Measurements from ENCODE around the gene CCDC158.
A peak's percentile ranks its signal among the peaks of the same experiment; 100 is the strongest.
"Not testable (repeated sequence)": the region's sequence is repeated elsewhere in the genome, so short reads cannot be mapped to it uniquely, and the experiment has no call there.

CCDC158 gene

DNA sequence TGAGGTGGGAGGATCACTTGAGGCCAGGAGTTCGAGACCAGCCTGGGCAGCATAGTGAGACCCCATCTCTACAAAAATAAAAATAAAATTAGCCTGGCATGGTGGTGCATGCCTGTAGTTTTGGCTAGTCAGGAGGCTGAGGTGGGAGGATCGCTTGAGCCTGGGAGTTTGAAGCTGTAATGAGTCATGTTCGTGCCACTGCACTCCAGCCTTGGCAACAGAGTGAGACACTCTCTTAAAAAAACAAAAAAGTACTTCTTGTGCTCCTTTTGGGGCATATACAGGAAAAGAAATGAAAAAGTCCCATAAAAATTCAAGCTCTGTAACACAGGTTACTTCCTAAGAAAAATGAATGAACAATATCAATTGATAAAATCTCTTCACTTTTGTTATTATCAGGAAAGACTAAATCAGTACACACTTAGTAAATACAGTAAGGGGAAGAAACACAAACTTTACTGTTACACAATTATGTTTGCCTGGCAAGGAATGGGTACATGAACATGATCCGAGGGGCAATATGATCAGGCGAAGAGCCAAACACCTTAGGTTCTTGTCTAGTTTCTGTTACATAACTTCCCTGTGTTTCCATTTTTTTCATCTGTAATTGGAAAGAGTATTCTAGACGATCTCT lies 46.9 kb downstream of the CCDC158 start:
- DNase-seq (ENCODE audit: low spot score) = peak; percentile 20
- FAIRE-seq = no peak

GRCh38 chr4:76366737-76367136 lies 54.2 kb downstream of the CCDC158 start:
- DNase-seq (ENCODE audit: low spot score) = no peak
- no peak for FAIRE-seq

DNA sequence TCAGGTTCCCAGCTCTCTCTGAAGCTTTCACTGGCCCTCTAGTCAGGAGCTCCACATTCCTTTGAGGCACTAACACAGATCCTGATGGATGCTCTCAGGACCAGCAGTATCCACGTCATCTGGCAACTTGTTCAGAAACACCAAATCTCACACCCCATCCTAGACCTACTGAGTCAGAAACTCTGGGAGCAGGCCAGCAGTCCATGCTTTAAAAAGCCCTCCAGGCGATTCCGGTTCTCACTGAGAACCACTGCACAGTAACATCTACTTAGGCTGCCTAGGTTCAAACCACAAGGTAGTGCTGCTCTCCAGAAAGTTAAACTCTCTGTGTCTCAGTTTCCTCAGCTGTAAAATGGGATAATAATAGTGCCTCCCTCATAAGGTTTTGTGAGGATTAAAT lies 55.3 kb downstream of the CCDC158 start:
- DNase-seq (ENCODE audit: low spot score) (no peak), FAIRE-seq (no peak)

DNA sequence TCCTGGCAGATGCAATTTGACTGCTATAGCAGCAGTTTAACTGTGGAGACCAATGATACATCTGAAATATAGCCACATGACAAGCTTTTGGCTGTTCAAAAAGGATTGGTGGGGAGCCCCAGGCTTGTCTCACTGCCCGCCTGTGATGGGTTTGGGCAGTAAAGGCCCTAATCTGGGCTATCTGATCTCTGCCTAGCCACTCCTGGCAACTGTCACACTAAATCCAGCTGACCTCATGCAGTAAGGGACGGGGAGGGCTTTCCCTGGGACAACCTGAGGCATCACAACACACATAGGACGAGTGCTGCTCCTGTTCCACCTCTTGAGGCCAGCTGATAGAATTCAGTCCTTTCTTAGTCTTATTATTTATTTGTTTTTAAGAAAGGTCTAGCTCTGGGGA lies 56.2 kb downstream of the CCDC158 start:
- DNase-seq (ENCODE audit: low spot score) (no peak), FAIRE-seq (no peak)

GRCh38 chr4:76363556-76364290 lies 57.2 kb downstream of the CCDC158 start:
- FAIRE-seq (no peak), DNase-seq (ENCODE audit: low spot score) (no peak)

DNA sequence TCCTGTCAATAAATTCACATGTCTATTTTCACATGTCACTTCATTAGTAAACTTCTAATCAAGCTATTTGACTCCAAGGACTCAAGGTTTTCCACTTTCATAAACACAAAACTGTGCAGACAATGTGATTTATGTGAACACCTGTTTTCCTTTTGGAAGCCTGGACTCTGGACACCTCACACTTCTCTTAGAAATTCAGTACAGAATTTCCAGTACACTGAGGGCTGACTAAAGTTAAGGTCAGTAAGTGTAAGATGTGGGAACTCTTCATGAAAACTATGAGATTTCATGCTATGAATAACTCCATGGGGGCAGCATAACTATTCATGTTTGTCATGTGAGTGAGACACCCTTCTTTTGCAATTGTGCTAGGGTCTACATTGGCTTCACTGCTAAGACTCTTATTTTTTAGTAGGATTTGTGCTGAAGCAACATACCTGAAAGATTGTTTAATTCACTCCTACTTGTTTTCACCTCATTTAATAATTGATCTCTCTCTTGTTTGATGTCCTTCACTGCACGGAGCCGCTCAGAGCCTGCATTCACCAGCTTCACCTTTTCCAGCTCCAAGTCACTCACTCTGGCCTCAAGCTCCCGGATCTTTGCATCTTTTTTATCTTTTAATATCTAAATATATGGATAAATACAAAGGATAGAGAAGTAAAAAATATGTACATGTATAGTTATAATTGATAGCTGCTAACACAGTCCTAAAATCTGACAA lies 59.1 kb downstream of the CCDC158 start:
- DNase-seq (ENCODE audit: low spot score) (no peak), FAIRE-seq (no peak)

DNA sequence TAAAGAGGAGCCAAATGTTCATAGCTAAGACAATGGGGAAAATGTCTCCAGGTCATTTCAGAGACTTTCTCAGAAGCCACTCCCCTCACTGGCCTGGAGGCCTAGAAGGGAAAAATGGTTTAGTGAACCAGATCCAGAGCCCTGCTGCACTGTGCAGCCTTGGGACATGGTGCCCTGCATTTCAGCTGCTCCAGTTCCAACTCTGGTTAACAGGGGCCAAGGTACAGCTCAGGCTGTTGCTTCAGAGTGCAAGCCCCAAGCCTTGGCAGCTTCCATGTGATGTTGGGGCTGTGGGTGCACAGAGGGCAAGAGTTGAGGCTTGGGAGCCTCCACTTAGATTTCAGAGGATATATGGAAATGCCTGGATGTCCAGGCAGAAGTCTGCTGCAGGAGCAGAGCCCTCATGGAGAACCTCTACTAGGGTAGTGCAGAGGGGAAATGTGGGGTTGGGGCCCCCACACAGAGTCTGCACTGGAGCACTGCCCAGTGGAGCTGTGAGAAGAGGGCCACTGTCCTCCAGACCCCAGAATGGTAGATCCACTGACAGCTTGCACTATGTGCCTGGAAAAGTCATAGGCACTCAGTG lies 61.0 kb downstream of the CCDC158 start:
- not testable (repeated sequence) for DNase-seq (ENCODE audit: low spot score); FAIRE-seq

DNA sequence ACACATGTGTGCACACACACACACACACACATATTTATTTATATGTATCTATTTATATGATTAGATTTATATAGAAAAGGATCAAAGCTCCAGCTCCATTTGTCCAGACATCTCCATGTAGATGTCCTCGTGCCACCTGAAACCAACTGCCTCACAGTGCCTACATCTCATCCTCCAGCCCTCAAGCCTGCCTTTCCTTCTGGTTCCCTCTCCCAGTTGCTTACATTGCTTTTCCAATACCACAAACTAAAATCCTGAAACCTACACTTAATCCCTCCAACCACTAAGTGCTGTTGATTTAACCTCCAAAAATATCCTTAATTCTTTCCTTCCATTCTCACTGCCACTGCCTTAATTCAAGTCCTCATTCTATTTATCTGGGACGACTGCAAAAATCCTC lies 63.0 kb downstream of the CCDC158 start:
- FAIRE-seq (no peak), DNase-seq (ENCODE audit: low spot score) (no peak)

- DNase-seq (ENCODE audit: low spot score) (no peak), FAIRE-seq (no peak)
Observed at GRCh38 chr4:76354517-76355473, 66.1 kb downstream of the CCDC158 start.

DNA sequence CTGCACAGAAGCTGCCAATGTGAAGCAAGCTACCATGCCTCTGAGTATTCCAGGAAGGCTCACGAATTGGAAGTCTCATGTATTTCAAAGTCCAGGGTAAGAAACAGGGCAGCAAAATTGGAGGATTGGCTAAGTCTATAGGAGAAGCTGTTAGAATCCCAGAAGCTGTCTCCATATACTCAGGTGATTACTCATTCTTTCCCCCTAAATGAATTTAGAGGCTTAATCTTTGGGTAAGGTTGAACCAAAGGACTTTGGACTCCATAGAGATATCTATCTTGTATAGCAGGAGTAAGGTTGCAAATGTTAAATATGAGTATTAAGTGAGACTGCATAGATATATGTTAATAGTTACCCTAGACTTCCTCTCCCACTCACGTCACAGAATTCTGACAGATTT lies 78.1 kb downstream of the CCDC158 start:
- FAIRE-seq (no peak), DNase-seq (ENCODE audit: low spot score) (no peak)

- DNase-seq (ENCODE audit: low spot score) (no peak), FAIRE-seq (no peak)
Observed at GRCh38 chr4:76342191-76342590, 78.8 kb downstream of the CCDC158 start.

- DNase-seq (ENCODE audit: low spot score) (peak; percentile 21), FAIRE-seq (no peak)
Observed at GRCh38 chr4:76341063-76341462, 79.9 kb downstream of the CCDC158 start.

DNA sequence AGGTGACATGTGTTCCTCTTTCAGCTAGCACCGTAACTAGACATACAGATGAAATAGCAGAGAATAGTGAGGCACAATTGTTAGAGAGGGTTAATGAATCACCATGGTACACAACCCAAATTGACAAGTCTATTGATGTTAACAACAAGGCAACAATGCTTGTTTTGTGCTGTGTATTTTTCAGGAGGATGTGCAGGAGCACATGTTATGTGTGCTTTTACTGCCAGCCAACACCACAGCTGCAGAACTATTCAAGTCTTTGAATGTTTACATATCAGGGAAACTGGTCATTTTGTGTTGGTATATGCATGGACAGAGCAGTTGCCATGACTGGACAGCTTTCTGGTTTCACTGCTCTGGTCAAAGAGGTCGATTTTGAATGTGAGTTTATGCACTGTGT lies 81.6 kb downstream of the CCDC158 start:
- DNase-seq (ENCODE audit: low spot score) = no peak
- FAIRE-seq = peak; percentile 63

DNA sequence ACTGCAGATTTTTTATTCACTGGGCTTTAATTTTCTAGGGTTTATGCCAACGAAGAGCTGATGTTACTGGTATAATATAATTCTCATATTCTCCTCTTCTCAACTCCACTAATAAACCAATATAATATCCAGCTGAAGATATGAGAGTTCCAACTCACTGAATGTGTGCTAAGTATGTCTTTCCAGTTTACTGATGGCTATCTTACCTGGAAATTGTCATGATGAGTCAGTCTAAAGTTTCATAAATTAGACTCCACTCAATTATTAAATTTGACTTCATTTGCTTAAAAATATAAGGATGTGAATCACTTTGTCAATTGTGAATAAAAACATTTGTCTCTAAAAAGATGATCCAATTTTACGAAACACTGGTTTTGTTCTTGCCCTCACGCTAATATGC lies 86.1 kb downstream of the CCDC158 start:
- FAIRE-seq (no peak), DNase-seq (ENCODE audit: low spot score) (no peak)

- no peak for FAIRE-seq
- no peak for DNase-seq (ENCODE audit: low spot score)
Observed at GRCh38 chr4:76326515-76326914, 94.4 kb downstream of the CCDC158 start.

DNA sequence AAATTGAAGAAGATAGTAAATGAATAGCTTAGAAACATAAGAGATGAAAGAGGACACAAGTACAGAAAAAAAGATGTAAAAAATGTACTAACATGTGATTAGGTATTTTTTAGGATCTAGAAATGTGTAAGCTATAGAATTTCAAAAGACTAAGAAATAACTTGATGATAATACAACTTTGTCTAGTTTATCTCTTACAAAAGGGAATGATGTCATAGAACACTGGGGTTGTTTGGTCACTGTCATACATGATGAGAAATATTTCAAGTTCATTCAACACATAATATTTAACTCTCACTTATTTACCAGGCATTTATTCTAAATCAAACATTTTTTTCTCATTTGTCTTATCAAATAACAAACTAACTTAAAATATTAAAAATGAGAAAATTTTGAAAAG lies 95.9 kb downstream of the CCDC158 start:
- FAIRE-seq = no peak

DNA sequence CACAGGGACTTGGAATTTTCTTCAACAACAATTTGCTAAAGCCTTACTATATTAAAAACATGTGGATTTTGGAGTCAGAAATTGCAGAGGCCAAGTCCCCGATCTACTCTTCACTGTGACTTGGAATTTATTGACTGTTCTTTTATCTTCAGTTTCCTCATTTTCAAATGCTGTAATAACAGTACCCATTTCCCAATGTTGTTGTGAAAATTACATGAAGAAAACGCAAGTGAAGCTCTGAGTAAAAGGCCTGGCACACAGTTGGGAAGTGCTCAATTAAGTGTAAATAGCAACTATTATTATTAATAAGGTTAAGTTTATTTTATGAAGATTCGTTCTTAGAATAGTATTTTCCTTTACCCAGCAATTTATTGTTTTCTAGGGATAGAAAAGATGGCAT lies 98.7 kb downstream of the CCDC158 start:
- no peak for FAIRE-seq

More for the DNA sequence above, 95.9 kb downstream of the CCDC158 start:
- no peak for DNase-seq (ENCODE audit: low spot score)

GRCh38 chr4:76316131-76316530 lies 104.8 kb downstream of the CCDC158 start:
- DNase-seq (ENCODE audit: low spot score) = no peak

More for the DNA sequence above, 98.7 kb downstream of the CCDC158 start:
- DNase-seq (ENCODE audit: low spot score) = no peak

DNA sequence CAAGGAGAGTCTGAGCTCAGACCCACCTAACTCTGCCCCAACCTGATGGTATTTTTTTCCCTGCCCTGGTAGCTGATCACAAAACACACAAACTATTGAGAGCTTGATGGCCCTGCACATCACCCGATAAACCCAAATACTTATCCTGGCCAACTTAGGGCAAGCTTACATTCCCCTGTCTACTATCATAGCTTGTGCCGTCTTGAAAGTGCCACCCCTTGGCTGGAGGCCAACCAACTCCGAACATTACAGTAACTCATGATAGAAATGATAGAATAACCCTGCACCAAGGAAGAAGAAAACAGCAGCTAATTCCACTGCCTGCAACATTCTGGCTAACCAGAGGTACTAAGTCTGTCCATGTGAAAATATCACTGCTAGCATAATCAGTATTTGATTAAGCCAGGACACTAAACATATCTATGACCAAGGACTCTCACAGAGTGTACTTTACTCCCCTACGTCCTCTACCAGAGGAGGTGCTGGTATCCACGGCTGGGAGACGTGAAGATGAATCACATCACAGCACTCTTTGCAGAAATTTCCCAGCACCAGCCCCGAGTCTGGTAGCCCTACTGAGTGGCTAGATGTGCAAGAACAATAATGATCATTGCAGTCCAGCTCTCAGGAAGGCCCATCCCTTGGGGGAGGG lies 105.5 kb downstream of the CCDC158 start:
- DNase-seq (ENCODE audit: low spot score) = no peak
- FAIRE-seq = peak; percentile 23

More at GRCh38 chr4:76316131-76316530, 104.8 kb downstream of the CCDC158 start:
- no peak for FAIRE-seq

DNA sequence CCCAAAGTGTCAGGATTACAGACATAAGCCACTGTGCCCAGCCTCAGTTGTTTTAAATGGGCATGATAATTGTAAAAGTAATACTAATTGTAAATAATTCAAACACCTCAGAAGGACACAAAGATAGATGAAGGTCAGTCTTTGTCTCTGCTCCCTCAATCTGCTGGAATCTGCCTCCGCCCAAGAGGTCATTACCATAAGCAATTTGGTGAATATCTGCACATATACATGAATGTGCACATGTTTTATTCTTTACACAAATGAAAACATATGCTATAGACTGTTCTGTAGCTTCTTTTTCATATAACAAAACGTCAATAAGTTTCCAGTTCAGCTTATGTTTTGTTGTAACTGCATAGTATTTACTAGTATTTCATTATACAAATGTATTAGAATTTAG lies 107.4 kb downstream of the CCDC158 start:
- no peak for DNase-seq (ENCODE audit: low spot score)
- no peak for FAIRE-seq

All from urothelium cell line (cell line).